PC-3 (cell line): ENCODE measurements around the gene CDH13.

ENCODE experiments used
- EZH2phosphoT487 ChIP-seq: fragments of 300-600 bp; sonication (generic); IDR thresholded peaks from 2 replicates; pipeline ENCODE4 v1.6.1; 2018; ENCODE audit warnings: mild to moderate bottlenecking, antibody characterized with exemption, low read length, borderline replicate concordance
- TF ChIP-seq, protein P1 (sequence below): fragments of 300-600 bp; sonication (generic); conservative IDR thresholded peaks from 2 replicates; pipeline ENCODE4 v1.5.1; 2017; ENCODE audit warnings: antibody characterized with exemption, low read depth, mild to moderate bottlenecking, low read length

GRCh38 chr16:83393196-83393981, 766.6 kb downstream of the CDH13 start:
- TF ChIP-seq, protein P1, sequence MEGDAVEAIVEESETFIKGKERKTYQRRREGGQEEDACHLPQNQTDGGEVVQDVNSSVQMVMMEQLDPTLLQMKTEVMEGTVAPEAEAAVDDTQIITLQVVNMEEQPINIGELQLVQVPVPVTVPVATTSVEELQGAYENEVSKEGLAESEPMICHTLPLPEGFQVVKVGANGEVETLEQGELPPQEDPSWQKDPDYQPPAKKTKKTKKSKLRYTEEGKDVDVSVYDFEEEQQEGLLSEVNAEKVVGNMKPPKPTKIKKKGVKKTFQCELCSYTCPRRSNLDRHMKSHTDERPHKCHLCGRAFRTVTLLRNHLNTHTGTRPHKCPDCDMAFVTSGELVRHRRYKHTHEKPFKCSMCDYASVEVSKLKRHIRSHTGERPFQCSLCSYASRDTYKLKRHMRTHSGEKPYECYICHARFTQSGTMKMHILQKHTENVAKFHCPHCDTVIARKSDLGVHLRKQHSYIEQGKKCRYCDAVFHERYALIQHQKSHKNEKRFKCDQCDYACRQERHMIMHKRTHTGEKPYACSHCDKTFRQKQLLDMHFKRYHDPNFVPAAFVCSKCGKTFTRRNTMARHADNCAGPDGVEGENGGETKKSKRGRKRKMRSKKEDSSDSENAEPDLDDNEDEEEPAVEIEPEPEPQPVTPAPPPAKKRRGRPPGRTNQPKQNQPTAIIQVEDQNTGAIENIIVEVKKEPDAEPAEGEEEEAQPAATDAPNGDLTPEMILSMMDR, result 0 out of 2 replicates have a peak, but pooled peaks have one; percentile 18
- TF ChIP-seq EZH2phosphoT487, result no peak
